Measurements from ENCODE around the gene P2RY1. TPM values are rescaled to one million over a fixed set of nuclear protein-coding genes. Genes with fewer than 3 reads are reported as not detected.

The P2RY1 gene
- total RNA-seq, 1 experiment from 2014 or later = 6.3 TPM

- Histone ChIP-seq H3K4ac (ENCODE audit: low read depth, low read length) (no peak overlapping the region), H4K20me1 (ENCODE audit: control insufficient read depth, insufficient read depth, insufficient read length) (no peaks in the 10 kb centered on the region), H3K18ac (ENCODE audit: insufficient read length, low read depth, low read length) (no peak overlapping the region), H3T11ph (ENCODE audit: low read length) (no peak overlapping the region), H2BK12ac (ENCODE audit: insufficient read length, low read depth, low read length) (no peak overlapping the region), H3K23me2 (ENCODE audit: insufficient read length, low read depth, low read length, poor library complexity, severe bottlenecking) (no peaks in the 10 kb centered on the region), H3K9me3 (ENCODE audit: control insufficient read depth, low read depth, low read length) (no peaks in the 10 kb centered on the region), H2BK120ac (ENCODE audit: low read depth, low read length, poor library complexity, severe bottlenecking) (no peak overlapping the region), H3K4me2 (ENCODE audit: insufficient read depth, insufficient read length, low read length) (no peak overlapping the region), H3K14ac (ENCODE audit: insufficient read depth, low read length) (no peak overlapping the region), H3K23ac (ENCODE audit: insufficient read length, low read depth, low read length) (no peak overlapping the region), H4K5ac (ENCODE audit: insufficient read length, low read depth, low read length) (no peak overlapping the region), H4K91ac (ENCODE audit: insufficient read length, low read depth, low read length) (no peak overlapping the region), H3K4me1 (ENCODE audit: insufficient read depth, low read length) (no peaks in the 10 kb centered on the region; the same call in 1 of the 2 replicates), H2AFZ (ENCODE audit: low read length) (no peak overlapping the region), H2BK5ac (ENCODE audit: insufficient read length, low read length) (no peak overlapping the region), H2BK20ac (ENCODE audit: low read depth, low read length, poor library complexity, severe bottlenecking) (no peak overlapping the region), H3K56ac (ENCODE audit: insufficient read length, low read depth, low read length) (no peak overlapping the region), H3K27me3 (ENCODE audit: insufficient read depth, low read length) (no peaks in the 10 kb centered on the region), H3K79me2 (ENCODE audit: insufficient read depth, low read length) (no peaks in the 10 kb centered on the region), H3K79me1 (ENCODE audit: insufficient read depth, low read depth, low read length, poor library complexity, severe bottlenecking) (no peaks in the 10 kb centered on the region), H3K27ac (ENCODE audit: insufficient read length, low read depth, low read length) (no peak overlapping the region), H4K8ac (replicated peaks; ENCODE audit: insufficient read length, low read depth, low read length) (no peak overlapping the region), H2AK5ac (ENCODE audit: insufficient read length, low read length) (no peak overlapping the region), H2BK15ac (ENCODE audit: low read depth, low read length) (no peak overlapping the region), H3K9ac (ENCODE audit: extremely low read depth, insufficient read length, low read length) (no peak overlapping the region)
- DNase-seq = no peak
- H3K27me3 Mint-ChIP-seq (ENCODE audit: low read depth) = 0 out of 2 replicates have a peak, but pooled peaks cover 1% of the 10 kb centered on the region
- peaks cover 4 to 13% of the 10 kb centered on the region in 2 experiments for H3K4me1 Mint-ChIP-seq
- 100% methylated on average over 1 of the region's 2 CpGs for WGBS (ENCODE audit: extremely low coverage, insufficient read length, low lambda C conversion rate)
- no peak overlapping the region for H3K4me3 Mint-ChIP-seq
- H3K36me3 Mint-ChIP-seq (ENCODE audit: insufficient read depth in 1 of 3, low read depth in 3 of 3) = peaks cover 1 to 8% (median 3%) of the 10 kb centered on the region in 3 experiments; a peak in 2 of 7 replicates
- no peak for TF ChIP-seq CTCF (conservative IDR thresholded peaks at IDR 0.05)
- H3K27ac Mint-ChIP-seq = no peak overlapping the region
- H3K9me3 Mint-ChIP-seq = peaks cover 0 to 7% of the 10 kb centered on the region in 2 experiments; a peak in 3 of 5 replicates
Measured at GRCh38 chr3:152793969-152794368, 41.0 kb upstream of the P2RY1 start.
